Measurements from ENCODE around the gene MRPS6. TPM values are rescaled to one million over a fixed set of nuclear protein-coding genes. Genes with fewer than 3 reads are reported as not detected.

Gene MRPS6
- total RNA-seq, 1 donor from 2014 or later: 102 TPM

DNA sequence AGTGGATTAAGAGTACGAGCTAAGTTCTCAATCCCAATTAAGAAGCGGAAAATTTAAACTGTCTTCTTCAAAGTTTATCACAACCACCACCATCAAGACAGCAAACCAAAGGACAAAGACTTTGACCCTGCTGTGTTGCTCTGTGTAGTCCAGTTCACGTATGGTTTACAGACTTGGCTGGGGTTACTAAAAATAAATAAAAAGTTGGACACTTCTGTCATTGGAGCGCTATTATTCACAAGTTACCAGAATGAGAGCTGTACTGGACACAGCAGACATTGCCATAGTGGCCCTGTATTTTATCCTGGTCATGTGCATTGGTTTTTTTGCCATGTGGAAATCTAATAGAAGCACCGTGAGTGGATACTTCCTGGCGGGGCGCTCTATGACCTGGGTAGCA is 21.6 kb downstream of the MRPS6 start:
- H3K36me3 Mint-ChIP-seq (ENCODE audit: low read depth): peaks cover 15% of the 10 kb centered on the region
- no peak overlapping the region for H3K27ac Mint-ChIP-seq (ENCODE audit: unreplicated experiment)
- H3K4me1 Mint-ChIP-seq (ENCODE audit: low read depth): peaks cover 64% of the 10 kb centered on the region
- H3K9me3 Mint-ChIP-seq (ENCODE audit: low read depth): no peaks in the 10 kb centered on the region
- H3K27me3 Mint-ChIP-seq (ENCODE audit: low read depth): no peaks in the 10 kb centered on the region
- H3K4me3 Mint-ChIP-seq (ENCODE audit: unreplicated experiment): no peak overlapping the region
- no peak for DNase-seq (ENCODE audit: low spot score)
- TF ChIP-seq, protein P1, sequence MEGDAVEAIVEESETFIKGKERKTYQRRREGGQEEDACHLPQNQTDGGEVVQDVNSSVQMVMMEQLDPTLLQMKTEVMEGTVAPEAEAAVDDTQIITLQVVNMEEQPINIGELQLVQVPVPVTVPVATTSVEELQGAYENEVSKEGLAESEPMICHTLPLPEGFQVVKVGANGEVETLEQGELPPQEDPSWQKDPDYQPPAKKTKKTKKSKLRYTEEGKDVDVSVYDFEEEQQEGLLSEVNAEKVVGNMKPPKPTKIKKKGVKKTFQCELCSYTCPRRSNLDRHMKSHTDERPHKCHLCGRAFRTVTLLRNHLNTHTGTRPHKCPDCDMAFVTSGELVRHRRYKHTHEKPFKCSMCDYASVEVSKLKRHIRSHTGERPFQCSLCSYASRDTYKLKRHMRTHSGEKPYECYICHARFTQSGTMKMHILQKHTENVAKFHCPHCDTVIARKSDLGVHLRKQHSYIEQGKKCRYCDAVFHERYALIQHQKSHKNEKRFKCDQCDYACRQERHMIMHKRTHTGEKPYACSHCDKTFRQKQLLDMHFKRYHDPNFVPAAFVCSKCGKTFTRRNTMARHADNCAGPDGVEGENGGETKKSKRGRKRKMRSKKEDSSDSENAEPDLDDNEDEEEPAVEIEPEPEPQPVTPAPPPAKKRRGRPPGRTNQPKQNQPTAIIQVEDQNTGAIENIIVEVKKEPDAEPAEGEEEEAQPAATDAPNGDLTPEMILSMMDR (IDR thresholded peaks at IDR 0.05): no peak

DNA sequence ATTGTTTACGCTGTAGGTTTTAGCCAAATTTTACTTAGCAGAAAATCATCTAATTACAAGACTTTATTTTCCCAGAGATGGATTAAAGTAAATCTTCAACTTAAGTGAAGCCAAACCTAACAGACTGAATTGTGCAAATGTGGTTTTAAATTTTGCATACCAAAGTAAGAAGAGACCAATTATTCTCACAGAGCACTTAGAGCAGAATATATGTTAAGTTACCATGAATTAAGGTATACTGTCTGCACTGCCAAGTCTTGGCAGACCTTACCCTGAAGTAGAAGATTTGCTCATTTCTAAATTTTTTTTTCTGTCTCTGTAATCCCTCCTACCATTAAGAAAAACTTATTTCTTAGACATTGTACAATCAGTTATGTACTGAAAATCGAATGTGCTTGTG is 24.1 kb downstream of the MRPS6 start:
- Mint-ChIP-seq H3K27me3 (ENCODE audit: low read depth) (no peaks in the 10 kb centered on the region), H3K27ac (ENCODE audit: unreplicated experiment) (peak overlapping the region; percentile 33), H3K4me1 (ENCODE audit: low read depth) (peaks cover 71% of the 10 kb centered on the region), H3K4me3 (ENCODE audit: unreplicated experiment) (no peak overlapping the region), H3K9me3 (ENCODE audit: low read depth) (no peaks in the 10 kb centered on the region), H3K36me3 (ENCODE audit: low read depth) (peaks cover 15% of the 10 kb centered on the region)
- DNase-seq (ENCODE audit: low spot score): no peak
- TF ChIP-seq, protein P1 (IDR thresholded peaks at IDR 0.05): no peak

DNA sequence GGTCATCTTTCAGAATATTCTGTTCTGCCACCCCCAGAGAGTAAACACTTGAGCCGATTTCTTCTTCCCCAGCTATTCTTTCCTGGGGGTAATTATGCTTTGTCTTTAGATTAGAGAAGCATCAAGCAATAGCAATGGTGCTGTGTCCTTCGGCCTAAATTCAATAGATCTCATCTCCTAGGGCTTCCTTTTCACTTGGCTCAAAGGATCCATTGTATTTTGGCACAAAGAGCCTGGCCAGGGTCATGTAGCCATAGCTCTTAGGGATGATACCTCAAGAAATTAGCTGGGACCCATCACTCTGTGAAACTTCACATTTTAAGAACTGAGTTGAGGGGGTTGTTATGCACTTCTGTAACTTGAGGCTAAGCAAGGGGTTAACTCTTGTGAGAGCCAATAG is 27.0 kb downstream of the MRPS6 start:
- Mint-ChIP-seq H3K4me1 (ENCODE audit: low read depth) (peaks cover 72% of the 10 kb centered on the region), H3K27ac (ENCODE audit: unreplicated experiment) (no peak overlapping the region), H3K27me3 (ENCODE audit: low read depth) (no peaks in the 10 kb centered on the region), H3K4me3 (ENCODE audit: unreplicated experiment) (no peak overlapping the region), H3K36me3 (ENCODE audit: low read depth) (peaks cover 11% of the 10 kb centered on the region), H3K9me3 (ENCODE audit: low read depth) (no peaks in the 10 kb centered on the region)
- DNase-seq (ENCODE audit: low spot score): no peak
- TF ChIP-seq, protein P1 (IDR thresholded peaks at IDR 0.05): no peak

DNA sequence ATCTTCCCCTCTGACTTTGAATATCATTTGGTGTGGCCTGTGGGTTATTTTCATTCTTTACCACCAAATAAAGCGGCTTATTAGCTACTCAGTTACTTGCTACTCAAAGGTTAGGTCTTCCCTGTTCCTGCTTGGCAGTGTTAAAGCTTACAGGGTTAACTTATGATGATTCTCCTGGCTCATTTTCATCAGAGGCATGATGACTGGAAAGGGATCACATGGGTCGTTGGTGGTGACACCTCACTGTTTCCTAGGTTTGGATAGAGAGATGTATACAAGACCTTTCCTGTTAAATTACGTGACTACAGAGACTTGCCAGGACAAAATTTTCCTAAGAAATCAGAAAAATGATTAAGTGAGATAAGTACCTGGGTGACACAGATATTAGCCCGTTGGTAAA is 27.4 kb downstream of the MRPS6 start:
- peaks cover 77% of the 10 kb centered on the region for H3K4me1 Mint-ChIP-seq (ENCODE audit: low read depth)
- no peak overlapping the region for H3K27ac Mint-ChIP-seq (ENCODE audit: unreplicated experiment)
- H3K4me3 Mint-ChIP-seq (ENCODE audit: unreplicated experiment): no peak overlapping the region
- H3K9me3 Mint-ChIP-seq (ENCODE audit: low read depth): no peaks in the 10 kb centered on the region
- peaks cover 6% of the 10 kb centered on the region for H3K36me3 Mint-ChIP-seq (ENCODE audit: low read depth)
- DNase-seq (ENCODE audit: low spot score): no peak
- H3K27me3 Mint-ChIP-seq (ENCODE audit: low read depth): no peaks in the 10 kb centered on the region
- TF ChIP-seq, protein P1 (IDR thresholded peaks at IDR 0.05): no peak

DNA sequence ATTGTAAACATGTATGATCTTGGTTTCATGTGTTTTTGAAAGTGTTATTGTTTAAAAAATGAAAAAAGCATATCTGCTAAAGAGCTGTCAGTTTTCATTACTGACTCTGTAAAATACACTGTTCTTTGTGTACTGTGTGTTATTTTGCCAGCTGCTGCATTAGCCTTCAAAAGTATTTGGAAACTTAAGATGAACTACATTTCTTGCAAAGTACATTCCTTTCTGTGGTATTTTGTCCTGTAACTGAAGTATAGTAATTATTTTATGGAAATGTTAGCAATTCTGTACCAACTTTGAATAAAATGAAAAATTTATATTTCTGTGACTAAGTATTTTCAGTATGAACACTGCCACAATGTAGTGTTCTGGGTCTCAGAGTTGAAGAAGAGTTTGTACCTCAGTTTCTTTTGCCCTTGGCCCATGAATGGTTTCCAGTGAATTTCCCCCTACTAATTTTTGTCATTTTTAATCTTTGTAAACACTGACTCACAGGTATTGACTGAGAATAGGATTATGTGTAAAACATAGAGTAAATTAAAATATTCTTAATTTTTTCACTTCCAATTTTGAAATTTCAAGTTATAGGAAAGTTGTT is 32.7 kb downstream of the MRPS6 start:
- no peak overlapping the region for H3K4me3 Mint-ChIP-seq (ENCODE audit: unreplicated experiment)
- peak overlapping the region; percentile 74 for H3K27ac Mint-ChIP-seq (ENCODE audit: unreplicated experiment)
- H3K36me3 Mint-ChIP-seq (ENCODE audit: low read depth): peaks cover 8% of the 10 kb centered on the region
- TF ChIP-seq, protein P1 (IDR thresholded peaks at IDR 0.05): no peak
- no peak for DNase-seq (ENCODE audit: low spot score)
- no peaks in the 10 kb centered on the region for H3K27me3 Mint-ChIP-seq (ENCODE audit: low read depth)
- peaks cover 61% of the 10 kb centered on the region for H3K4me1 Mint-ChIP-seq (ENCODE audit: low read depth)
- H3K9me3 Mint-ChIP-seq (ENCODE audit: low read depth): peaks cover 6% of the 10 kb centered on the region
